Measurements from ENCODE around the gene FDXR.

GRCh38 chr17:74833501-74834377 is 39.1 kb downstream of the FDXR start:
- TF ChIP-seq CTCF (IDR thresholded peaks at IDR 0.05; ENCODE audit: low read length) (no peak), EZH2phosphoT487 (IDR thresholded peaks at IDR 0.05; ENCODE audit: low read length) (no peak), EZH2 (optimal IDR thresholded peaks at IDR 0.05; ENCODE audit: low read depth, low read length) (no peak)

Data from MM.1S (cell line).